ENCODE data around the gene P2RY12.
A peak's percentile ranks its signal among the peaks of the same experiment; 100 is the strongest.

P2RY12 gene

DNA sequence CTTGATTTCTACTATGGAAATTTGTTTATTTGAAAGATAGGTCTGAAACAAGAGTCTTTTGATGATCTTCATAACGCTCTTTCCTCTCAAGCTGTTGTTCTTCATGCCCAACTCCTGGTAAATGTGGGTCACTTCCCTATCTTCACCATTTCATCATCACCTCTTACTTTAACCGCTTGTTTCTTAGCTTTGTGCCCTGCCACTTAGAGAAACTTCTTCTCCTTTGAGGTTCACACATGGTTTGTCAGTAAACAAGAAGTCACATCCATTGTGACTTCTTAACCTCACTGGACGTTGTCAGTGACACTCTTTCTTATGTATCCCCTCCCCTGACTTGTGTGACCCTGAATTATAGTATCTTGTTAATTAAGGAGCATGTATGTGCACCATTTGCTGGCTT, 38.3 kb downstream of the P2RY12 start:
- DNase-seq (ENCODE audit: low read depth in 2 of 2): no peak

DNA sequence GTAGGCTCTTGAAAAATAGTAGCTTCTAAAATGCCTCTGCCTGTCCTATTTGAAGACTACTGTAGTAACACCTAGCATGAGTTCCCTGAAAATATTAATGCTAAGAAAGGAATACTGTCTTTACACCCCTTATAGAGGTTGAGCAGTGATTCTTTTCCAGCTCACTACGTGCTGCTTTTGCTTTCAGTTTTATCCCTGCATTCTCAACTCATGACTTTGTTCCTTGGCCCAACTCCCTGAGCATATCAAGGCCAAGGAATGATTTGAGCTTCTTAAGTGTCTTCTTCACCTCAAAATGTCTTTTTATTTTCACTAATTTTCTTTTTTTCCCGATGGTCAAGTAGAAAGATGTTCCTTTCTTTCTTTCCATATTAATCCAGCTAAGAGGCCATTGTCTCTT, 38.7 kb downstream of the P2RY12 start:
- no peak for DNase-seq (ENCODE audit: low read depth in 2 of 2)

GRCh38 chr3:151331696-151332095, 52.9 kb downstream of the P2RY12 start:
- no peak for DNase-seq (ENCODE audit: low read depth in 2 of 2)

DNA sequence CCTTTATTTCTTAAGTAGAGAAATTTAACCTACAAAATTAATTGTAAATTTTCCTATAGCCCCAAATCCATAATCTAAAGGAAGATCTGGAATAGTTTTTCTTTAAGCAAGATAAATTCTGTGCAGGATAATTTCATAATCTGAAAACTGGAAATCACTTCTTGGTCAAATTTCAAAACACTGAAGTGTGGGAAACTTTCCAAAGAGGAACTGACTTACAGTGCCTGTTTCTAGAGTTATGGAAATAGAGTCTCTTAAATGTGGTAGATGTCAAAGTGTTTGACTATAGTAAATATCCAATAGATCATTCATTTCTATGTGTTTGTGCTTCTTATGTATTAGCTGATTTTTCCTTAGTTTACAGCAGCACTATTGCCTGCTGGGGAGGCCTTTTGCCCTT, 53.7 kb downstream of the P2RY12 start:
- no peak for DNase-seq (ENCODE audit: low read depth in 2 of 2)

GRCh38 chr3:151330379-151330778, 54.2 kb downstream of the P2RY12 start:
- DNase-seq (ENCODE audit: low read depth in 2 of 2): no peak

GRCh38 chr3:151329363-151329762, 55.2 kb downstream of the P2RY12 start, which contains the start of gene P2RY13:
P2RY13 (minus strand) TSS chr3:151329549; CDS start chr3:151329528, 21 bp downstream.
- no peak for DNase-seq (ENCODE audit: low read depth in 2 of 2)

DNA sequence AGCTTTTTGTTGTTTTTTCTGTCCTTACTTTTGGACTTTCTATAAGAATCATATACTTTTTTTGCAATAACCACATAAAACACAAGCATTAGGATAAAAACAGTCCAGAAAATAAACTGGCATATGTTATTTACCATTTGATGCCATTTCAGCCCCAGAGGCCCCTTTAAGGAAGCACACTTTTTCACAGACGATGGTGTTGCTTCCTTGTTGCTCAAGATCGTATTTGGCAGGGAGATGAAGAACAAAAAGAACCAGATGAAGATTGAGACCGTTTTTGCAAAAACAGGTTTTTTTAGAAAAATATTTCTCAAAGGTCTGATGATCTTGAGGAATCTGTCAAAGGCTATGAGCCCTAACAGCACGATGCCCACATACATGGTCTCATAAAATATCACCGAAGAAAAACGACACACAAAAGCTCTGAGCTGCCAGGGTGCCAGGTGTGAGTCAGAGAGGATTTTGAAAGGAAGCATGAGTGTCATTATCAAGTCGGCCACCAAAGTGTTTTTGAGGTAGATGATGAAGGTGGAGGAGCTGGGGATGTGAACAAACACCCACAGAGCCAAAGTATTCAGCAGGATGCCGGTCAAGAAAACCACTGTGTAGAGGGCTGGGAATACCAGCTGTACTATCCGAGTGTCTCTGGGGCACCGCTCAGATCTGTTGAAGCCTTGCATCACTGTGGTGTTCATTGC, 56.1 kb downstream of the P2RY12 start:
- peak in 1 of 2 donors; percentile 5 for DNase-seq (ENCODE audit: low read depth in 2 of 2)

DNA sequence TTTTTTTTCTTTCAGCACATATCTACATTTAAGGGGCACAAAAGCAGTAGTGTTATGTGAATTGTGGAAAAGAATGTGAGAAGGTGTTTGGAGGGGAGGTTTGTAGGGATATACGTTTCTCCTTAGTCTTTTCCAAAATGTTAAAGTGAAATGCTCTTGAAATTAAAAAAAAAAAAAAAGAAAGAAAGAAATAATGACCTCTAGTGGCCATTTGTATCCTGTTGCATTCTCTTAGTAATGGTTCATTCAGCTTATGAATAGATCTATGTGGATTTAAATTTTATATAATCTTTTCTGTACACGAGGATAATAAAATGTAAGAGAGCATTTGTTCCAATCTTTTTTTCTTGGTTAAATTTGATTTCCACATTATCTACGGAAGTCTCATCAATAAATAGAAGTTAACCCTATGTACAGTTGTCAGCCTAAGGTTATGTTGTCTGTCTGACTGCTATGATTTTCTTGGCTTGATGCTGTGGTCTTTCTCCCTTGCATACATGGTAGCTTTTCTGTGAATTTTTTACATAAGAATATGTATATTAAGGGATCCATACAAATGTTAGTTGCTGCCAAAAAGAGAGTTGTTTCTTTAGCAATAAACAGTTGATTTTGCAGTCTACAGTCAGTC, 56.9 kb downstream of the P2RY12 start:
- DNase-seq (ENCODE audit: low read depth in 2 of 2): no peak

- DNase-seq (ENCODE audit: low read depth in 2 of 2): no peak
Measured at GRCh38 chr3:151322511-151322910, 62.0 kb downstream of the P2RY12 start.

- no peak for DNase-seq (ENCODE audit: low read depth in 2 of 2)
Measured at GRCh38 chr3:151321526-151321925, 63.0 kb downstream of the P2RY12 start.

- no peak for DNase-seq (ENCODE audit: low read depth in 2 of 2)
Measured at GRCh38 chr3:151320131-151320530, 64.4 kb downstream of the P2RY12 start.

- DNase-seq (ENCODE audit: low read depth in 2 of 2): no peak
Measured at GRCh38 chr3:151319628-151320027, 64.9 kb downstream of the P2RY12 start.

GRCh38 chr3:151318991-151319390, 65.6 kb downstream of the P2RY12 start:
- no peak for DNase-seq (ENCODE audit: low read depth in 2 of 2)

DNA sequence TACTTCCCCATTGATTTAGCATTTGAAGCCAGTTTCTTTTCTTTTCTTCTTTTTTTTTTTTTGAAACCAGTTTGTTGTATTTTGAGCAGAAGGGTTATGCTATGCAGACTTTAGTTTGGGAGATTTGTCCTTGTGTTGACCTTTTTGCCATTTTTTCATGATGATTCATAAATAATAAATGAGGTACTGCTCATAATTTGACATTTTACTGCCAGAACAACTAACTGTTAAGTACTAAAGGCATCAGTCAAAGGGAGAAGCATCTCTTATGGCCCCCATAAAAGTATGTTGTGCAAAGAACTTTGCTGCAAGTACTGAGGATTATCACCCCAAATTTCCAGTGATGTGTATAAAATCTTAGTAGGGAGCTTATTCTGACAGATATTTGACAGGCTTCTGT, 66.2 kb downstream of the P2RY12 start:
- DNase-seq (ENCODE audit: low read depth in 2 of 2): no peak

GRCh38 chr3:151316267-151316991, 68.1 kb downstream of the P2RY12 start, which contains the start of gene GPR87:
GPR87 (minus strand) TSS chr3:151316820; CDS start chr3:151300100, 16,720 bp downstream.
- no peak for DNase-seq (ENCODE audit: low read depth in 2 of 2)

- DNase-seq (ENCODE audit: low read depth in 2 of 2): no peak
Measured at GRCh38 chr3:151315846-151316245, 68.7 kb downstream of the P2RY12 start.

DNA sequence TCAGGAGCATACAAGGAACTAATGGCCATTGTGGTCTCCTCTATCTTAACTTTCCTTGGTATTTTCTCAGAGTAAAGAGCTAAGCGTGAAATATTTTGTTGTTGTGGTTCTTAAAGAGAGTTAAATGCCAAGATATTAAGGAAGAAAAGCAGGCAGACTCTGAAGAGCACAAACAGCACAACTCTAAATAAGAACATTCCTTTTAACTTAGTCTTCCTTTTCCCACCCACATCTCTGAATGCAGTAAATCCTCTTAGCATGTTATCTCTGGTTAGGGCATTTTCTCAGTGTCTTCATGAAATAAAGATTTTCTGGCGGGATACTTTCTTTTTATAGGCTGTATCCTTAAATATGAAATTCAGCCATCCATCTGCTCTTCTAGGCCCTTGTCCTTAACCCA, 69.4 kb downstream of the P2RY12 start:
- no peak for DNase-seq (ENCODE audit: low read depth in 2 of 2)

- no peak for DNase-seq (ENCODE audit: low read depth in 2 of 2)
Measured at GRCh38 chr3:151314593-151314992, 70.0 kb downstream of the P2RY12 start.

DNA sequence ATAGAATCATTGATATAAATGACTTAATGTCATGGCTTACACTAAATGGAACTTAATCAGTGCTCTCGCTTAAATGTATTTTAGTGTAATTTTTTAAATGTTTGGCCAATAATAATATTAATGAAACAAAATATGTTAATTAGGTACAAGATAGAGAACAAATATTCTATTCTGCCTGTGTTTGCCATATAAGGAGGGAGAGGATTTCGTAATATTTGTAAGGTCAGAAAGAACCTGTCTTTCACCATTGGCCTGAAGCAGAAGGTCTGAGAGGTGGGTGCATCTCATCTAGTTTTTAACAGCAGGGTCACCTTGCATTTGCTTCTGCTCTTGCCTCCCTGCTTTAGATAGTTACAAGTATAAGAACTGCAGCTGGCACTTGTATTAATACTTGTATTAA, 70.4 kb downstream of the P2RY12 start:
- no peak for DNase-seq (ENCODE audit: low read depth in 2 of 2)

DNA sequence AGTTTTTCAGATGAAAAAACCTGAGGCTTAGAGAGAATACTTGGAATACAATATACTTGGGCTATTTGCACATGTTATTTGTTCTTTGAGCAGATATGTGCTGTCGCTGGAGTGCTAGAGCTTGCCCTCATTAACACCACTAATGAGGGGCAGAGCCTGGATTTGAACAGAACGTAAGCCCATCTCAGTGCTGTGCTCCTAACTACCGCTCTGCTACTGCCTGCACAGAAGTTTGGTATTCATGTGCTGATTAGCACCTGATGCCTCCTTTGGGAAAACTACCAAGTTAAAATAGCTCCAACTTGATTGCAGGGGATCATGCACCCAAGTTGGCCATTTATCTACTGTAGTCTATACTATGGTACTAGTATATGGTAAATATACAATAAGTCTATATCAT, 71.6 kb downstream of the P2RY12 start:
- no peak for DNase-seq (ENCODE audit: low read depth in 2 of 2)

DNA sequence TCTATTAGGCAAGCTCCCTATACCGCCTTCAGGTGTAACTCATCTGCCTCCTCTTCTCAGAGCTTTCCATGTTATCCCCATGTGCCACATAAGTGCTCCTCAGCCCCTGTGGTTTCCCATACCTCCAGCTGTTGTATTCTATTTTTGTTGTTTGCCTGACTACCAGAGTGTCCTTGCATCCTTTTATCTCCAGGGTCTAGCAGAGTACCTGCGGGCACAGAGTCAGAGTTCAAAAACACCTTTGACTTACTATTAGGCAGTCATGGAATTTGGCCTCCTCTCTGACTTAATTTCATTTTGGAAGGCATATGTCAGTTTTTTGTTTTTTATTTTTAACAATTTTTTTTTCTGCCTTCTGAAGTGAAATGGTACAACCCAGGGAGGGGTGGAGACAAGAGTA, 75.0 kb downstream of the P2RY12 start:
- no peak for DNase-seq (ENCODE audit: low read depth in 2 of 2)

- DNase-seq (ENCODE audit: low read depth in 2 of 2): no peak
Measured at GRCh38 chr3:151307583-151308488, 76.7 kb downstream of the P2RY12 start.
